WTC11 (cell line): Measurements from ENCODE around the gene CTCFL. TPM values are rescaled to one million over a fixed set of nuclear protein-coding genes. Genes with fewer than 3 reads are reported as not detected.

Experiments used
- ATAC-seq: fragments of 200-7000 bp; cut with Tn5 transposase; 2 replicates; pipeline ENCODE4 v1.10.0; 2021; ENCODE audit warnings: mild to moderate bottlenecking, moderate library complexity
- CTCF ChIA-PET: fragments of 300-600 bp; sonication (Branson Sonifier 250); formaldehyde crosslinking; loops from one replicate; lab custom pipeline; 2021; ENCODE audit warnings: antibody characterized with exemption; lab: Charles Lee
- POLR2A ChIA-PET: fragments of 350-600 bp; sonication (Branson Sonifier 250); formaldehyde crosslinking; loops from one replicate; lab custom pipeline; 2021; ENCODE audit warnings: antibody characterized with exemption; lab: Charles Lee
- DNase-seq: peaks from one replicate; pipeline ENCODE4 v3.0.0; 2021; ENCODE audit warnings: low spot score
- H3K27ac Mint-ChIP-seq: 2 replicates; pipeline ENCODE4 v1.8.0; 2021; ENCODE audit warnings: mixed read lengths
- H3K27me3 Mint-ChIP-seq: 2 replicates; pipeline ENCODE4 v1.8.0; 2021; ENCODE audit warnings: low read depth, mild to moderate bottlenecking, moderate library complexity, mixed read lengths
- H3K36me3 Mint-ChIP-seq: 2 replicates; pipeline ENCODE4 v1.8.0; 2021; ENCODE audit warnings: mixed read lengths
- H3K4me1 Mint-ChIP-seq: 2 replicates; pipeline ENCODE4 v1.8.0; 2022; ENCODE audit warnings: mixed read lengths
- H3K4me3 Mint-ChIP-seq: 2 replicates; pipeline ENCODE4 v1.8.0; 2021; ENCODE audit warnings: mild to moderate bottlenecking, moderate library complexity, mixed read lengths
- H3K9me3 Mint-ChIP-seq: 2 replicates; pipeline ENCODE4 v1.8.0; 2021; ENCODE audit warnings: mixed read lengths
- E2F5 ChIP-seq: sonication (generic); formaldehyde crosslinking; IDR thresholded peaks from 2 replicates; pipeline ENCODE4 v1.8.1; 2022; ENCODE audit warnings: mild to moderate bottlenecking, moderate library complexity, missing genetic modification reagents
- EMX1 ChIP-seq: fragments of 250-450 bp; sonication (Bioruptor Pico); IDR thresholded peaks from 2 replicates; pipeline ENCODE4 v1.8.0; 2021; ENCODE audit warnings: mild to moderate bottlenecking
- ESRRA ChIP-seq: sonication (generic); formaldehyde crosslinking; IDR thresholded peaks from 2 replicates; pipeline ENCODE4 v1.8.1; 2022; ENCODE audit warnings: mild to moderate bottlenecking, missing genetic modification reagents, borderline replicate concordance
- ETV6 ChIP-seq: sonication (generic); formaldehyde crosslinking; IDR thresholded peaks from 2 replicates; pipeline ENCODE4 v1.8.1; 2022; ENCODE audit warnings: mild to moderate bottlenecking, missing genetic modification reagents
- FOXP1 ChIP-seq: sonication (generic); formaldehyde crosslinking; IDR thresholded peaks from 2 replicates; pipeline ENCODE4 v1.8.0; 2022; ENCODE audit warnings: missing genetic modification reagents, mild to moderate bottlenecking, moderate library complexity, borderline replicate concordance
- IRF2 ChIP-seq: sonication (generic); formaldehyde crosslinking; IDR thresholded peaks from 2 replicates; pipeline ENCODE4 v1.8.0; 2022; ENCODE audit warnings: low read depth, missing genetic modification reagents, borderline replicate concordance
- PREB ChIP-seq: sonication (generic); formaldehyde crosslinking; IDR thresholded peaks from 2 replicates; pipeline ENCODE4 v1.8.1; 2022; ENCODE audit warnings: mild to moderate bottlenecking, missing genetic modification reagents, moderate library complexity, borderline replicate concordance
- RELA ChIP-seq: sonication (generic); formaldehyde crosslinking; IDR thresholded peaks from 2 replicates; pipeline ENCODE4 v1.8.1; 2022; ENCODE audit warnings: missing genetic modification reagents, mild to moderate bottlenecking, borderline replicate concordance
- SP1 ChIP-seq: sonication (generic); formaldehyde crosslinking; conservative IDR thresholded peaks from 2 replicates; pipeline ENCODE4 v1.8.1; 2022; ENCODE audit warnings: missing genetic modification reagents
- ZNF121 ChIP-seq: sonication (generic); formaldehyde crosslinking; IDR thresholded peaks from 2 replicates; pipeline ENCODE4 v1.8.0; 2023; ENCODE audit warnings: missing genetic modification reagents
- ZNF232 ChIP-seq: sonication (generic); formaldehyde crosslinking; IDR thresholded peaks from 2 replicates; pipeline ENCODE4 v1.8.0; 2022; ENCODE audit warnings: mild to moderate bottlenecking, missing genetic modification reagents
- ZNF317 ChIP-seq: sonication (generic); formaldehyde crosslinking; IDR thresholded peaks from 2 replicates; pipeline ENCODE4 v1.8.1; 2023; ENCODE audit warnings: low read depth, mild to moderate bottlenecking, moderate library complexity, missing genetic modification reagents, borderline replicate concordance
- ZNF396 ChIP-seq: fragments of 250-450 bp; sonication (Bioruptor Pico); IDR thresholded peaks from 2 replicates; pipeline ENCODE4 v1.8.0; 2021; ENCODE audit warnings: mild to moderate bottlenecking, moderate library complexity, borderline replicate concordance
- ZNF671 ChIP-seq: fragments of 250-450 bp; sonication (Bioruptor Pico); IDR thresholded peaks from 2 replicates; pipeline ENCODE4 v1.8.0; 2021; ENCODE audit warnings: mild to moderate bottlenecking
- total RNA-seq: library from RNA; stranded (reverse); gene quantifications from 3 replicates; pipeline ENCODE4 v1.2.3, GENCODE V29; 2021
- TF ChIP-seq, protein P1 (sequence below): fragments of 250-450 bp; sonication (Bioruptor Pico); IDR thresholded peaks from 2 replicates; pipeline ENCODE4 v1.9.0; 2021; ENCODE audit warnings: mild to moderate bottlenecking, borderline replicate concordance
- TF ChIP-seq, protein P2 (sequence below): fragments of 250-450 bp; sonication (Bioruptor Pico); conservative IDR thresholded peaks from 2 replicates; pipeline ENCODE4 v1.9.0; 2021; ENCODE audit warnings: mild to moderate bottlenecking

CTCFL gene
- total RNA-seq, 1 experiment from 2014 or later, result 0.70 TPM

GRCh38 chr20:57498425-57499400, 26.2 kb downstream of the CTCFL start:
- H3K4me3 Mint-ChIP-seq, result peak overlapping the region; percentile 26; the same call in 1 of the 2 replicates
- POLR2A ChIA-PET, result interaction anchor here (0.5 kb wide), 1 partner anchor 10 kb away, joined by 5 read pairs; no protein-coding TSS in a partner anchor
- TF ChIP-seq ESRRA (no peak), ZNF671 (CRISPR knock-in tag) (no peak), ETV6 (CRISPR knock-in tag) (no peak), SP1 (CRISPR knock-in tag) (no peak), ZNF232 (no peak), ZNF396 (CRISPR knock-in tag) (no peak), RELA (CRISPR knock-in tag) (no peak), FOXP1 (CRISPR knock-in tag) (no peak), IRF2 (CRISPR knock-in tag) (no peak), E2F5 (no peak), EMX1 (CRISPR knock-in tag) (no peak), ZNF121 (CRISPR knock-in tag) (no peak), ZNF317 (CRISPR knock-in tag) (no peak)
- TF ChIP-seq, protein P1, sequence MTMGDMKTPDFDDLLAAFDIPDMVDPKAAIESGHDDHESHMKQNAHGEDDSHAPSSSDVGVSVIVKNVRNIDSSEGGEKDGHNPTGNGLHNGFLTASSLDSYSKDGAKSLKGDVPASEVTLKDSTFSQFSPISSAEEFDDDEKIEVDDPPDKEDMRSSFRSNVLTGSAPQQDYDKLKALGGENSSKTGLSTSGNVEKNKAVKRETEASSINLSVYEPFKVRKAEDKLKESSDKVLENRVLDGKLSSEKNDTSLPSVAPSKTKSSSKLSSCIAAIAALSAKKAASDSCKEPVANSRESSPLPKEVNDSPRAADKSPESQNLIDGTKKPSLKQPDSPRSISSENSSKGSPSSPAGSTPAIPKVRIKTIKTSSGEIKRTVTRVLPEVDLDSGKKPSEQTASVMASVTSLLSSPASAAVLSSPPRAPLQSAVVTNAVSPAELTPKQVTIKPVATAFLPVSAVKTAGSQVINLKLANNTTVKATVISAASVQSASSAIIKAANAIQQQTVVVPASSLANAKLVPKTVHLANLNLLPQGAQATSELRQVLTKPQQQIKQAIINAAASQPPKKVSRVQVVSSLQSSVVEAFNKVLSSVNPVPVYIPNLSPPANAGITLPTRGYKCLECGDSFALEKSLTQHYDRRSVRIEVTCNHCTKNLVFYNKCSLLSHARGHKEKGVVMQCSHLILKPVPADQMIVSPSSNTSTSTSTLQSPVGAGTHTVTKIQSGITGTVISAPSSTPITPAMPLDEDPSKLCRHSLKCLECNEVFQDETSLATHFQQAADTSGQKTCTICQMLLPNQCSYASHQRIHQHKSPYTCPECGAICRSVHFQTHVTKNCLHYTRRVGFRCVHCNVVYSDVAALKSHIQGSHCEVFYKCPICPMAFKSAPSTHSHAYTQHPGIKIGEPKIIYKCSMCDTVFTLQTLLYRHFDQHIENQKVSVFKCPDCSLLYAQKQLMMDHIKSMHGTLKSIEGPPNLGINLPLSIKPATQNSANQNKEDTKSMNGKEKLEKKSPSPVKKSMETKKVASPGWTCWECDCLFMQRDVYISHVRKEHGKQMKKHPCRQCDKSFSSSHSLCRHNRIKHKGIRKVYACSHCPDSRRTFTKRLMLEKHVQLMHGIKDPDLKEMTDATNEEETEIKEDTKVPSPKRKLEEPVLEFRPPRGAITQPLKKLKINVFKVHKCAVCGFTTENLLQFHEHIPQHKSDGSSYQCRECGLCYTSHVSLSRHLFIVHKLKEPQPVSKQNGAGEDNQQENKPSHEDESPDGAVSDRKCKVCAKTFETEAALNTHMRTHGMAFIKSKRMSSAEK (CRISPR knock-in tag), result no peak
- no peaks in the 10 kb centered on the region for H3K36me3 Mint-ChIP-seq
- peaks cover 10% of the 10 kb centered on the region for H3K9me3 Mint-ChIP-seq
- DNase-seq, result peak; percentile 54
- H3K4me1 Mint-ChIP-seq, result peaks cover 35% of the 10 kb centered on the region
- H3K27me3 Mint-ChIP-seq, result no peaks in the 10 kb centered on the region
- CTCF ChIA-PET, result interaction anchor here (0.5 to 2.4 kb wide), 40 partner anchors 10 to 712 kb away, joined by 3 to 21 read pairs (median 4); partner anchors contain the start of gene RBM38
- peak; percentile 92 for ATAC-seq
- no peak overlapping the region for H3K27ac Mint-ChIP-seq

DNA sequence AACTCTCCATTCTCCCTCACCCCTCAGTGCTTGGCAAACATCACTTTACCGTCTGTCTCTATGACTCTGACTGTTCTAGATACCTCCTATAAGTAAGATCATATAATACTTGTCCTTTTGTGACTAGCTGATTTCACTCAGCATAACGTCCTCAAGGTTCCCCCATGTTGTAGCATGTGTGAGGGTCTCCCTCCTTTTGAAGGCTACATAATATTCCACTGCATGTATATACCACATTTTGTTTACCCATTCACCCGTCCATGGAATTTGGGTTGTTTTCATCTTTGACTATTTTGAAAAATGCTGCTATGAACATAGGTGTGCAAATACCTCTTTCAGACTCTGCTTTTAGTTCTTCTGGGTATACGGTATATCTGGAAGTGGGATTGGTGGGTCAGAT, 28.3 kb downstream of the CTCFL start:
- Mint-ChIP-seq H3K9me3 (peaks cover 10% of the 10 kb centered on the region), H3K4me1 (peaks cover 39% of the 10 kb centered on the region)
- CTCF ChIA-PET, result interaction anchor here (0.6 kb wide), 1 partner anchor 863 kb away, joined by 3 read pairs; no protein-coding TSS in a partner anchor
- DNase-seq, result no peak
- TF ChIP-seq RELA (CRISPR knock-in tag), result no peak
- no peak for TF ChIP-seq PREB (CRISPR knock-in tag)
- TF ChIP-seq, protein P2, sequence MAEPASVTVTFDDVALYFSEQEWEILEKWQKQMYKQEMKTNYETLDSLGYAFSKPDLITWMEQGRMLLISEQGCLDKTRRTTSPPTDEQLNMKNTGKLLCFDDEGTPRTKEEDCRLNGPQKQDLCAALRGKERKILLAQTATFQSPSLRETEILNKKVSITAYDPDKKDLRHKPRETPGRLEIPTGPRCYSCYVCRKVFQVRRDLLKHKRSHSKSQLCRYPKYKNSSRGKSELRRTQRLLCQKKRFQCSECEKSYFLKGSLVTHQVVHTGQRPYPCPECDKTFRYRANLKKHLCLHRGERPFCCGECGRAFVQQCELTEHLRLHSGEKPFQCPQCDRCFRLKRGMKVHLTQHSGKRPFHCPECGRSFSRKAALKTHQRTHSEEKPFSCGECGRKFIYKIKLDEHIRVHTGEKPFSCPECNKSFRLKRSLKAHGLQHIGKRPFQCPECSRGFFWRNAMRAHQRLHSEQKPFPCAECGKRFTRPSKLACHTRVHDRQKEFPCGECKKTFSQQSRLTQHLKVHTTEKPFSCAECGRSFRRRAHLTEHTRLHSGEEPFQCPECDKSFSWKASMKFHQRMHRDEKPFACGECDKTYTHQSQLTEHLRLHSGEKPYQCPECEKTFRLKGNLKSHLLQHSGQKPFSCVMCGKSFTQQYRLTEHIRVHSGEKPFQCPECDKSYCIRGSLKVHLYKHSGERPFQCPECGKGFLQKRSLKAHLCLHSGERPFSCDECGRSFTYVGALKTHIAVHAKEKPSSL (CRISPR knock-in tag), result no peak
- no peak for TF ChIP-seq ZNF671 (CRISPR knock-in tag)
- no peak for TF ChIP-seq E2F5
- TF ChIP-seq, all 79 proteins: peak for 0
- H3K27ac Mint-ChIP-seq, result no peak overlapping the region
- no peaks in the 10 kb centered on the region for H3K36me3 Mint-ChIP-seq
- H3K27me3 Mint-ChIP-seq, result no peaks in the 10 kb centered on the region
- POLR2A ChIA-PET, result interaction anchor here (0.6 kb wide), 1 partner anchor 889 kb away, joined by 3 read pairs; no protein-coding TSS in a partner anchor
- H3K4me3 Mint-ChIP-seq, result no peak overlapping the region
- ATAC-seq, result no peak
